Measurements from ENCODE around the gene RALBP1.

DNA sequence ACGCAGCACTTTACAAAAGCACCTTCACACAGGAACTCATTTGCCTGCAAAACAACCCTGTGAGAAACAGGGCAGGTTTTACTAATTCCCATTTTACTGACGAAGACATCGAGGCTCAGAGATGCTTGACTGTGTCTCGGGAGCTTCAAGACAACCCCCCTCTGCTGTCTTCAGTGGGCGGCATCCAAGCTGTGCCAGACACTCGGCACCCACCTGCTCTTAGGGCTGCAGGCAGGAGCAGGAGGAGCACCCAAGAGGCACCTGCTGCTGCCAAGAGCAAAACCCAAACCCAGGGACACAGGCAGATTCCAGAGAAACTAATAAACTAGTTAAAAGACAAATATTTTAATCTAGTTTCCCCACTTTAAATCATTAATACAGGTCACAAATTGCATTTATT lies 71.2 kb downstream of the RALBP1 start:
- TF ChIP-seq CHD1 (IDR thresholded peaks at IDR 0.05; ENCODE audit: low read depth, low read length) (no peak), POLR2A (IDR thresholded peaks at IDR 0.05; ENCODE audit: low read depth, low read length) (no peak), RCOR1 (IDR thresholded peaks at IDR 0.05; ENCODE audit: insufficient replicate concordance, low read length) (no peak), SMC3 (IDR thresholded peaks at IDR 0.05; ENCODE audit: low read depth, low read length) (no peak), MAFK (IDR thresholded peaks at IDR 0.05; ENCODE audit: low read depth, low read length) (no peak)
- TF ChIP-seq, protein P1, sequence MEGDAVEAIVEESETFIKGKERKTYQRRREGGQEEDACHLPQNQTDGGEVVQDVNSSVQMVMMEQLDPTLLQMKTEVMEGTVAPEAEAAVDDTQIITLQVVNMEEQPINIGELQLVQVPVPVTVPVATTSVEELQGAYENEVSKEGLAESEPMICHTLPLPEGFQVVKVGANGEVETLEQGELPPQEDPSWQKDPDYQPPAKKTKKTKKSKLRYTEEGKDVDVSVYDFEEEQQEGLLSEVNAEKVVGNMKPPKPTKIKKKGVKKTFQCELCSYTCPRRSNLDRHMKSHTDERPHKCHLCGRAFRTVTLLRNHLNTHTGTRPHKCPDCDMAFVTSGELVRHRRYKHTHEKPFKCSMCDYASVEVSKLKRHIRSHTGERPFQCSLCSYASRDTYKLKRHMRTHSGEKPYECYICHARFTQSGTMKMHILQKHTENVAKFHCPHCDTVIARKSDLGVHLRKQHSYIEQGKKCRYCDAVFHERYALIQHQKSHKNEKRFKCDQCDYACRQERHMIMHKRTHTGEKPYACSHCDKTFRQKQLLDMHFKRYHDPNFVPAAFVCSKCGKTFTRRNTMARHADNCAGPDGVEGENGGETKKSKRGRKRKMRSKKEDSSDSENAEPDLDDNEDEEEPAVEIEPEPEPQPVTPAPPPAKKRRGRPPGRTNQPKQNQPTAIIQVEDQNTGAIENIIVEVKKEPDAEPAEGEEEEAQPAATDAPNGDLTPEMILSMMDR (conservative IDR thresholded peaks at IDR 0.05; ENCODE audit: low read depth, low read length), result no peak
